Colonic mucosa (tissue), 4 donors: Measurements from ENCODE around the gene FTO. TPM values are rescaled to one million over a fixed set of nuclear protein-coding genes. Genes with fewer than 3 reads are reported as not detected.

Experiments
- DNase-seq: peaks from one replicate; pipeline ENCODE4 v3.0.0-alpha.2; 2020
- H3K27ac ChIP-seq: fragments of 200-600 bp; one replicate; pipeline ENCODE4 v1.8.0; 2021
- H3K27me3 ChIP-seq: fragments of 200-600 bp; one replicate; pipeline ENCODE4 v1.8.0; 2021
- H3K36me3 ChIP-seq: fragments of 200-600 bp; one replicate; pipeline ENCODE4 v1.8.0; 2021
- H3K4me1 ChIP-seq: fragments of 200-600 bp; one replicate; pipeline ENCODE4 v1.8.0; 2021; ENCODE audit warnings: mild to moderate bottlenecking
- H3K4me3 ChIP-seq: fragments of 200-600 bp; one replicate; pipeline ENCODE4 v1.8.0; 2021
- H3K9ac ChIP-seq, 2 donors: one replicate each; pipeline ENCODE4 v1.7.0; 2013; ENCODE audit warnings: control low read depth in 2 of 2, low read depth in 2 of 2, low read length in 2 of 2
- H3K9me3 ChIP-seq: fragments of 200-600 bp; one replicate; pipeline ENCODE4 v1.8.0; 2021
- CTCF ChIP-seq: fragments of 200-600 bp; IDR thresholded peaks from one replicate; pipeline ENCODE4 v1.8.0; 2022; ENCODE audit warnings: antibody characterized with exemption, mild to moderate bottlenecking
- intact Hi-C: fragments of 100-400 bp; cut with DNase I; formaldehyde crosslinking; loops from one replicate; pipeline ENCODE4 v1.14.1; 2022
- total RNA-seq, 2 donors: library from RNA; stranded (reverse); fragmentation: NEBNext Ultra II Directional in 1 of 2; extraction: Animal tissue kit (Norgen Biotek cat#: 25700) in 1 of 2; gene quantifications; one replicate each; pipeline ENCODE4 v1.2.1, GENCODE V29; 2021
- donor health status: healthy.
- donor health status: DM: no; HTN: no; CAD: no.
- donor health status: DM: no; HTN: no; CAD: no.

The FTO gene
- total RNA-seq, 2 donors from 2014 or later, result 38.3 to 39.2 TPM

GRCh38 chr16:53852678-53853077, 148.7 kb downstream of the FTO start:
- no peaks in the 10 kb centered on the region for H3K9me3 ChIP-seq
- no peak for DNase-seq
- no peaks in the 10 kb centered on the region for H3K27me3 ChIP-seq
- H3K36me3 ChIP-seq, result no peaks in the 10 kb centered on the region
- intact Hi-C loops, result no loop called here
- TF ChIP-seq CTCF, result no peak
- H3K27ac ChIP-seq, result no peak overlapping the region
- H3K4me3 ChIP-seq, result no peak overlapping the region
- no peak overlapping the region for H3K9ac ChIP-seq
- H3K4me1 ChIP-seq, result no peaks in the 10 kb centered on the region

- no peaks in the 10 kb centered on the region for H3K9me3 ChIP-seq
- TF ChIP-seq CTCF, result no peak
- no peaks in the 10 kb centered on the region for H3K4me1 ChIP-seq
- no peaks in the 10 kb centered on the region for H3K36me3 ChIP-seq
- no peak overlapping the region for H3K27ac ChIP-seq
- intact Hi-C loops, result no loop called here
- H3K9ac ChIP-seq, result no peak overlapping the region
- no peak for DNase-seq
- H3K27me3 ChIP-seq, result no peaks in the 10 kb centered on the region
- no peak overlapping the region for H3K4me3 ChIP-seq
These were observed 151.1 kb downstream of the FTO start for GRCh38 chr16:53855056-53855455.

- Histone ChIP-seq H3K4me3 (no peak overlapping the region), H3K9ac (no peak overlapping the region), H3K27ac (no peak overlapping the region), H3K4me1 (no peaks in the 10 kb centered on the region), H3K9me3 (no peaks in the 10 kb centered on the region), H3K27me3 (no peaks in the 10 kb centered on the region), H3K36me3 (no peaks in the 10 kb centered on the region)
- no peak for DNase-seq
- no peak for TF ChIP-seq CTCF
- intact Hi-C loops, result no loop called here
These were observed 151.6 kb downstream of the FTO start for GRCh38 chr16:53855511-53855910.

GRCh38 chr16:53859995-53860540, 156.1 kb downstream of the FTO start:
- Histone ChIP-seq H3K27me3 (no peaks in the 10 kb centered on the region), H3K4me1 (no peaks in the 10 kb centered on the region), H3K4me3 (no peak overlapping the region), H3K36me3 (no peaks in the 10 kb centered on the region), H3K9ac (no peak overlapping the region), H3K9me3 (no peaks in the 10 kb centered on the region), H3K27ac (no peak overlapping the region)
- no peak for TF ChIP-seq CTCF
- no peak for DNase-seq
- intact Hi-C loops, result no loop called here

- intact Hi-C loops, result no loop called here
- DNase-seq, result no peak
- no peak for TF ChIP-seq CTCF
- no peaks in the 10 kb centered on the region for H3K4me1 ChIP-seq
- no peaks in the 10 kb centered on the region for H3K27me3 ChIP-seq
- no peak overlapping the region for H3K27ac ChIP-seq
- H3K9me3 ChIP-seq, result no peaks in the 10 kb centered on the region
- no peak overlapping the region for H3K9ac ChIP-seq
- H3K36me3 ChIP-seq, result no peaks in the 10 kb centered on the region
- no peak overlapping the region for H3K4me3 ChIP-seq
These were observed 159.9 kb downstream of the FTO start for GRCh38 chr16:53863861-53864260.
